SK-N-MC (cell line): ENCODE data around the gene DDX19B.

Experiments
- EZH2 ChIP-seq: fragments of 200-600 bp; sonication (generic); IDR thresholded peaks from one replicate; pipeline ENCODE4 v1.6.1; 2017; ENCODE audit warnings: antibody characterized with exemption
- POLR2AphosphoS5 ChIP-seq: IDR thresholded peaks from 2 replicates; pipeline ENCODE4 v1.6.1; 2012; ENCODE audit warnings: mild to moderate bottlenecking, low read depth, low read length, borderline replicate concordance

- no peak for TF ChIP-seq EZH2
- TF ChIP-seq POLR2AphosphoS5: no peak
Observed at GRCh38 chr16:70331091-70331490, 32.1 kb downstream of the DDX19B start.
